H1 (cell line): ENCODE measurements around the gene CFAP61. TPM values are rescaled to one million over a fixed set of nuclear protein-coding genes. Genes with fewer than 3 reads are reported as not detected.

ENCODE experiments used
- CTCF ChIA-PET: fragments of 300-600 bp; sonication (Branson Sonifier 250); formaldehyde crosslinking; loops from one replicate; lab custom pipeline; 2021; ENCODE audit not compliant: partially characterized antibody; lab: Charles Lee
- POLR2A ChIA-PET: fragments of 300-600 bp; sonication (Branson Sonifier 250); formaldehyde crosslinking; loops from one replicate; lab custom pipeline; 2021; ENCODE audit warnings: inconsistent platforms; ENCODE audit not compliant: partially characterized antibody; lab: Charles Lee
- DNase-seq, 2 experiments: peaks; one replicate each; pipeline versions ENCODE4 v3.0.0 to v3.0.0-alpha.2; 2010 to 2022; ENCODE audit warnings: low spot score in 2 of 2, low read depth in 1 of 2, mixed read lengths in 1 of 2
- FAIRE-seq: peaks from 2 replicates; lab custom pipeline; 2011; peaks lifted over from hg19 to GRCh38; lab: Jason Lieb, UNC
- H2AFZ ChIP-seq: 2 replicates; pipeline ENCODE4 v1.8.1; 2012; ENCODE audit warnings: low read length, inconsistent platforms
- H2AK5ac ChIP-seq: 2 replicates; pipeline ENCODE4 v1.6.1; 2013; ENCODE audit warnings: low read depth, low read length
- H2BK120ac ChIP-seq: replicated peaks from 2 replicates; pipeline ENCODE3; 2013; ENCODE audit warnings: low read depth, low read length, inconsistent platforms
- H2BK12ac ChIP-seq: 2 replicates; pipeline ENCODE4 v1.6.1; 2013; ENCODE audit warnings: low read depth, low read length
- H2BK15ac ChIP-seq: 2 replicates; pipeline ENCODE4 v1.6.1; 2013; ENCODE audit warnings: low read length
- H2BK20ac ChIP-seq: 2 replicates; pipeline ENCODE4 v1.6.1; 2013; ENCODE audit warnings: low read length
- H2BK5ac ChIP-seq: 2 replicates; pipeline ENCODE4 v1.6.1; 2013; ENCODE audit warnings: low read depth, low read length
- H3K14ac ChIP-seq: 2 replicates; pipeline ENCODE4 v1.6.1; 2013; ENCODE audit warnings: inconsistent platforms; ENCODE audit not compliant: insufficient read length
- H3K18ac ChIP-seq: 2 replicates; pipeline ENCODE4 v1.6.1; 2013; ENCODE audit warnings: low read length; ENCODE audit errors: extremely low read depth
- H3K23ac ChIP-seq: 2 replicates; pipeline ENCODE4 v1.6.1; 2013; ENCODE audit warnings: inconsistent platforms; ENCODE audit not compliant: insufficient read length
- H3K23me2 ChIP-seq: 2 replicates; pipeline ENCODE4 v1.6.1; 2013; ENCODE audit warnings: low read depth, low read length
- H3K27ac ChIP-seq: 2 replicates; pipeline ENCODE4 v1.6.1; 2011; ENCODE audit warnings: low read depth, low read length, inconsistent platforms
- H3K27me3 ChIP-seq, 4 experiments: replicated peaks in 1 of 4; 1 replicate in 1 of 4; 2 replicates in 3 of 4; pipeline versions ENCODE4 v1.6.1 to v1.8.1; 2011 to 2013; ENCODE audit warnings: low read length in 3 of 4, mild to moderate bottlenecking in 3 of 4, inconsistent platforms in 2 of 4, mixed read lengths in 2 of 4, moderate library complexity in 1 of 4; ENCODE audit not compliant: control insufficient read depth in 3 of 4, insufficient read depth in 3 of 4; ENCODE audit errors: extremely low read depth in 1 of 4
- H3K36me3 ChIP-seq, 4 experiments: 2 replicates each; pipeline versions ENCODE4 v1.6.1 to v1.8.1; 2011 to 2013; ENCODE audit warnings: mild to moderate bottlenecking in 4 of 4, low read length in 3 of 4, moderate library complexity in 2 of 4, control low read depth in 1 of 4, inconsistent platforms in 1 of 4; ENCODE audit not compliant: insufficient read depth in 4 of 4, control insufficient read depth in 2 of 4
- H3K4ac ChIP-seq: replicated peaks from 2 replicates; pipeline ENCODE3; 2013; ENCODE audit warnings: low read length, low read depth, mixed read lengths, inconsistent platforms; ENCODE audit not compliant: insufficient read length
- H3K4me1 ChIP-seq, 4 experiments: replicated peaks in 1 of 4; 1 replicate in 1 of 4; 2 replicates in 3 of 4; pipeline versions ENCODE4 v1.6.1 to v1.8.1; 2011 to 2013; ENCODE audit warnings: low read length in 3 of 4, inconsistent platforms in 2 of 4, mixed read lengths in 1 of 4; ENCODE audit not compliant: insufficient read depth in 4 of 4, control insufficient read depth in 3 of 4
- H3K4me2 ChIP-seq, 2 experiments: 2 replicates each; pipeline versions ENCODE4 v1.6.1 to v1.8.1; 2011 to 2013; ENCODE audit warnings: low read depth in 2 of 2, low read length in 2 of 2, control low read depth in 1 of 2, inconsistent platforms in 1 of 2, mild to moderate bottlenecking in 1 of 2; ENCODE audit not compliant: insufficient read depth in 1 of 2
- H3K4me3 ChIP-seq, 4 experiments: fragments of 200-600, 300-600 bp in 1 of 4; sonication (generic), shearing (Covaris generic), sonication (Bioruptor Twin) in 1 of 4; 2 replicates each; pipeline versions ENCODE4 v1.5.1 to v1.8.1; 2011 to 2016; ENCODE audit warnings: low read length in 4 of 4, low read depth in 3 of 4, control low read depth in 2 of 4, inconsistent platforms in 2 of 4, mild to moderate bottlenecking in 2 of 4, mixed read lengths in 1 of 4, moderate library complexity in 1 of 4; ENCODE audit not compliant: insufficient read depth in 2 of 4; ENCODE audit errors: extremely low read depth in 1 of 4
- H3K56ac ChIP-seq: replicated peaks from 2 replicates; pipeline ENCODE3; 2013; ENCODE audit warnings: low read depth, mild to moderate bottlenecking, mixed read lengths, low read length, inconsistent platforms; ENCODE audit not compliant: insufficient read length
- H3K79me1 ChIP-seq: 2 replicates; pipeline ENCODE4 v1.6.1; 2013; ENCODE audit warnings: low read depth, low read length, control low read depth
- H3K79me2 ChIP-seq, 2 experiments: 2 replicates each; pipeline versions ENCODE4 v1.6.1 to v1.8.1; 2012 to 2013; ENCODE audit warnings: low read length in 2 of 2, mild to moderate bottlenecking in 2 of 2, inconsistent platforms in 1 of 2; ENCODE audit not compliant: insufficient read depth in 2 of 2, control insufficient read depth in 1 of 2
- H3K9ac ChIP-seq, 4 experiments: replicated peaks in 1 of 4; 1 replicate in 1 of 4; 2 replicates in 3 of 4; pipeline versions ENCODE4 v1.6.1 to v1.8.1; 2011 to 2013; ENCODE audit warnings: low read depth in 3 of 4, low read length in 3 of 4, control low read depth in 2 of 4, mild to moderate bottlenecking in 2 of 4, moderate library complexity in 2 of 4, inconsistent platforms in 1 of 4; ENCODE audit errors: extremely low read depth in 1 of 4
- H3K9me3 ChIP-seq, 2 experiments: 2 replicates each; pipeline versions ENCODE4 v1.6.1 to v1.8.1; 2012 to 2013; ENCODE audit warnings: mild to moderate bottlenecking in 2 of 2, moderate library complexity in 2 of 2, control low read depth in 1 of 2, inconsistent platforms in 1 of 2, low read depth in 1 of 2, low read length in 1 of 2, mixed read lengths in 1 of 2; ENCODE audit not compliant: insufficient read depth in 2 of 2
- H4K20me1 ChIP-seq, 2 experiments: replicated peaks in 1 of 2; 2 replicates each; pipeline versions ENCODE3 to v1.8.1; 2011 to 2013; ENCODE audit warnings: inconsistent platforms in 2 of 2, low read length in 2 of 2, mild to moderate bottlenecking in 1 of 2; ENCODE audit not compliant: insufficient read depth in 2 of 2, control insufficient read depth in 1 of 2
- H4K5ac ChIP-seq: 2 replicates; pipeline ENCODE4 v1.6.1; 2013; ENCODE audit warnings: low read length, low read depth, mixed read lengths, inconsistent platforms; ENCODE audit not compliant: insufficient read length
- H4K8ac ChIP-seq: 2 replicates; pipeline ENCODE4 v1.8.0; 2013; ENCODE audit warnings: mild to moderate bottlenecking, moderate library complexity, low read length, inconsistent platforms; ENCODE audit not compliant: insufficient read depth; ENCODE audit errors: extremely low read depth
- H4K91ac ChIP-seq: replicated peaks from 2 replicates; pipeline ENCODE3; 2013; ENCODE audit warnings: low read length, mixed read lengths, inconsistent platforms; ENCODE audit not compliant: insufficient read length
- CHD2 ChIP-seq: IDR thresholded peaks from 2 replicates; pipeline ENCODE4 v1.6.1; 2012; ENCODE audit warnings: low read length, improper control_type of control experiment
- EGR1 ChIP-seq: IDR thresholded peaks from 2 replicates; pipeline ENCODE4 v1.6.1; 2011; ENCODE audit warnings: low read depth, low read length, borderline replicate concordance
- JUN ChIP-seq: IDR thresholded peaks from 2 replicates; pipeline ENCODE4 v1.6.1; 2011; ENCODE audit warnings: low read depth, mild to moderate bottlenecking, improper control_type of control experiment, low read length
- JUND ChIP-seq: IDR thresholded peaks from 2 replicates; pipeline ENCODE4 v1.6.1; 2011; ENCODE audit warnings: mild to moderate bottlenecking, improper control_type of control experiment, low read length
- KDM1A ChIP-seq: fragments of 200-600, 300-600 bp; sonication (generic); IDR thresholded peaks from 2 replicates; pipeline ENCODE4 v1.7.1; 2016; ENCODE audit warnings: mild to moderate bottlenecking, low read length, borderline replicate concordance
- NANOG ChIP-seq: IDR thresholded peaks from 2 replicates; pipeline ENCODE4 v1.6.1; 2011; ENCODE audit warnings: low read length, low read depth, mild to moderate bottlenecking, inconsistent platforms; ENCODE audit not compliant: insufficient read depth, poor library complexity, severe bottlenecking
- NRF1 ChIP-seq: IDR thresholded peaks from 2 replicates; pipeline ENCODE4 v1.6.1; 2011; ENCODE audit warnings: mild to moderate bottlenecking, low read depth, low read length, improper control_type of control experiment
- USF2 ChIP-seq: IDR thresholded peaks from 2 replicates; pipeline ENCODE4 v1.6.1; 2011; ENCODE audit warnings: low read length, improper control_type of control experiment
- WGBS, 2 experiments: shearing (Covaris generic) in 1 of 2; methylation state at CpG; one replicate each; pipeline versions ENCODE4 v1.1.6 to v1.1.7; 2013 to 2015; ENCODE audit warnings: low lambda C conversion rate in 2 of 2, mixed read lengths in 2 of 2, inconsistent platforms in 1 of 2, low coverage in 1 of 2, missing lambda C conversion rate in 1 of 2; ENCODE audit not compliant: insufficient replicate concordance in 2 of 2, insufficient coverage in 1 of 2, insufficient read length in 1 of 2; ENCODE audit errors: extremely low coverage in 1 of 2, missing lambda C conversion rate in 1 of 2; 5-methylcytosine and 5-hydroxymethylcytosine counted together
- polyA plus RNA-seq, 7 experiments: library from polyadenylated mRNA; depleted of rRNA in 3 of 7; stranded (reverse) in 5 of 7; unstranded in 2 of 7; fragments of >200 nt in 5 of 7; fragments of 200-250 nt in 2 of 7; gene quantifications; 1 replicate in 5 of 7; 2 replicates in 1 of 7; 4 replicates in 1 of 7; pipeline versions ENCODE4 v1.2.1 to v1.2.3, GENCODE V29; 2011 to 2013; ENCODE audit warnings: missing spikeins in 2 of 7, mixed read lengths in 2 of 7
- total RNA-seq: library from RNA; stranded (reverse); fragmentation: NEBNext Ultra II Directional; extraction: Animal tissue kit (Norgen Biotek cat#: 25700); gene quantifications from 2 replicates; pipeline ENCODE4 v1.2.1, GENCODE V29; 2021

The CFAP61 gene
- total and polyA plus RNA-seq, 2 of the 8 experiments (the other 6 are each of a cell fraction or from before 2014, with no cell fraction given): 0.29 to 0.61 TPM

DNA sequence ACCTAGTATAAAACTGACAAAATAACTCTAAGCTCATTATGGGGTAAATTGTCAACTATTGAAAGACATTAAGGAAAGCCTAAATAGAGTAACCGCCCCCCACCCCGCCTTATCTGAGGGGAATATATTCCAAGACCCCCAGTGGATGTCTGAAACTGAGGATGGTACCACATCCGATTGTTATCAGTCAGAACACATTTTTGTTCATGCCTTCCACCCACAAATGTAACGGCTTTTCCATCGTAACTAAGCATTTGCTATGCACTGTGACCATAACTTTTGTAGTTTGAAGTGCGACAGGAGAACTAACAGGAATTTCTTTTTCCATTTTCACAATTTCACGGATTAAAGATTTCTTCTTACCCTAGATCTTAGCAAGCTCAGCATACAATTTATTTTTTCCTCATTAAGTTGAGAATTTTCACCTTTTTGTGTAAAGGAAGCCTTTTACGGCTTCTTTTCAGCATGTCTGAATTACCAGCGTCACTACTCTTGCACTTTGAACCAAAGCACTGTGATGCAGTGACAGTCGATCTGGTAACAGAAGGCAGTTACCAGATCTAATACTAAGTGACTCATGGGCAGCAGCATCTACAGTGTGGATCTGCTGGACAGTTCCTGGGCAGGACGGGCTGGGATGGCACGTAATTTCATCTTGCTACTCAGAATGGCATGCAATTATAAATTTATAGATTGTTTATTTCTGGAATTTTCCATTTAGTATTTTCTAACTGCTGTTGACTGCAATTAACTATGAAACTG is 11.8 kb downstream of the CFAP61 start:
- Histone ChIP-seq H2BK20ac (no peak overlapping the region), H3K27me3 (no peaks in the 10 kb centered on the region), H3K9me3 (no peaks in the 10 kb centered on the region), H2BK12ac (no peak overlapping the region), H4K91ac (no peak overlapping the region), H2AK5ac (no peak overlapping the region), H3K56ac (no peak overlapping the region), H3K23me2 (no peaks in the 10 kb centered on the region), H3K36me3 (no peaks in the 10 kb centered on the region), H4K5ac (no peak overlapping the region), H3K23ac (no peak overlapping the region), H2BK15ac (no peak overlapping the region), H3K9ac (no peak overlapping the region), H2BK5ac (no peak overlapping the region), H3K79me2 (no peaks in the 10 kb centered on the region), H4K20me1 (no peaks in the 10 kb centered on the region), H3K27ac (no peak overlapping the region), H3K4me2 (no peak overlapping the region), H3K18ac (no peak overlapping the region), H2AFZ (no peak overlapping the region), H3K4ac (no peak overlapping the region), H4K8ac (no peak overlapping the region), H3K4me3 (no peak overlapping the region), H2BK120ac (no peak overlapping the region), H3K79me1 (no peaks in the 10 kb centered on the region), H3K4me1 (no peaks in the 10 kb centered on the region), H3K14ac (no peak overlapping the region)
- WGBS, 2 experiments: 63% methylated on average over 12 of the region's 12 CpGs; no CpG with 5 or more reads in 1 of the 2 experiments
- DNase-seq (no peak), FAIRE-seq (no peak)
- ChIA-PET CTCF (no interaction called here), POLR2A (interaction anchor here (0.6 kb wide), 1 partner anchor 81 kb away, joined by 3 read pairs; no protein-coding TSS in a partner anchor)
- TF ChIP-seq KDM1A (no peak), JUN (no peak), EGR1 (no peak), JUND (no peak), NRF1 (no peak), NANOG (no peak), USF2 (no peak), CHD2 (no peak)
